K562 (cell line): Measurements from ENCODE around the gene MAB21L4. TPM values are rescaled to one million over a fixed set of nuclear protein-coding genes. Genes with fewer than 3 reads are reported as not detected.

Experiments used
- ATAC-seq: fragments of 200-7000 bp; cut with Tn5 transposase; 3 replicates; pipeline ENCODE4 v1.9.1; 2020; ENCODE audit warnings: moderate library complexity
- BruUV-seq: library from RNA; stranded (reverse); fragments of 400-500 nt; replicated peaks from 2 replicates; lab custom pipeline; 2021; lab: Mats Ljungman, UMichigan
- CTCF ChIA-PET: fragments of 300-600 bp; formaldehyde crosslinking; extraction: SDS; loops from one replicate; lab custom pipeline; 2021; ENCODE audit warnings: low intra/inter-chr PET ratio; lab: Yijun Ruan, JAX
- POLR2A ChIA-PET: fragments of 300-600, 350-650 bp; sonication (Branson Sonifier 250); formaldehyde crosslinking; extraction: SDS; loops from one replicate; lab custom pipeline; 2021; ENCODE audit warnings: antibody characterized with exemption, inconsistent platforms; lab: Yijun Ruan, JAX
- DNase-seq, 4 experiments: peaks; one replicate each; pipeline versions ENCODE4 v3.0.0 to v3.0.0-alpha.2; 2011 to 2018; ENCODE audit warnings: low spot score in 3 of 4, mixed read lengths in 3 of 4; ENCODE audit errors: extremely low read depth in 1 of 4
- FAIRE-seq: peaks from 2 replicates; lab custom pipeline; 2011; peaks lifted over from hg19 to GRCh38; lab: Jason Lieb, UNC
- H2AFZ ChIP-seq: 2 replicates; pipeline ENCODE4 v1.6.0; 2011; ENCODE audit warnings: low read depth, low read length, control low read depth, inconsistent platforms
- H3K27ac ChIP-seq: fragments of 200-600 bp; 3 replicates; pipeline ENCODE4 v1.8.0; 2011; ENCODE audit warnings: low read depth, mild to moderate bottlenecking, control low read depth, inconsistent platforms, low read length, moderate library complexity, mixed read lengths; ENCODE audit errors: extremely low read depth
- H3K27me3 ChIP-seq, 2 experiments: fragments of 300-600 bp in 1 of 2; 2 replicates in 1 of 2; 3 replicates in 1 of 2; pipeline versions ENCODE4 v1.6.0 to v1.8.0; 2011; ENCODE audit warnings: inconsistent platforms in 2 of 2, low read length in 2 of 2, mild to moderate bottlenecking in 1 of 2, mixed read lengths in 1 of 2, moderate library complexity in 1 of 2; ENCODE audit not compliant: control insufficient read depth in 2 of 2, insufficient read depth in 2 of 2
- H3K36me3 ChIP-seq: fragments of 300-600 bp; 3 replicates; pipeline ENCODE4 v1.8.0; 2011; ENCODE audit warnings: mild to moderate bottlenecking, low read length, inconsistent platforms; ENCODE audit not compliant: control insufficient read depth, insufficient read depth
- H3K4me1 ChIP-seq, 2 experiments: fragments of 200-600 bp in 1 of 2; replicated peaks in 1 of 2; 2 replicates in 1 of 2; 3 replicates in 1 of 2; pipeline versions ENCODE4 v1.5.1 to v1.8.0; 2011; ENCODE audit warnings: inconsistent platforms in 2 of 2, low read length in 2 of 2, mild to moderate bottlenecking in 1 of 2, mixed read lengths in 1 of 2, moderate library complexity in 1 of 2; ENCODE audit not compliant: control insufficient read depth in 2 of 2, insufficient read depth in 2 of 2
- H3K4me2 ChIP-seq: 2 replicates; pipeline ENCODE4 v1.6.1; 2011; ENCODE audit warnings: low read length, control low read depth, inconsistent platforms, mixed read lengths; ENCODE audit not compliant: insufficient read depth
- H3K4me3 ChIP-seq: fragments of 200-600 bp; sonication (generic), shearing (Covaris generic); 2 replicates; pipeline ENCODE4 v1.5.1; 2016; ENCODE audit warnings: control low read depth, inconsistent platforms
- H3K79me2 ChIP-seq: fragments of 200-600 bp; 3 replicates; pipeline ENCODE4 v1.8.0; 2011; ENCODE audit warnings: low read length, inconsistent platforms; ENCODE audit not compliant: control insufficient read depth, insufficient read depth
- H3K9ac ChIP-seq, 2 experiments: 2 replicates each; pipeline versions ENCODE4 v1.6.0 to v1.6.1; 2011; ENCODE audit warnings: low read depth in 2 of 2, low read length in 2 of 2, control low read depth in 1 of 2, inconsistent platforms in 1 of 2, mild to moderate bottlenecking in 1 of 2, mixed read lengths in 1 of 2; ENCODE audit not compliant: insufficient read depth in 1 of 2
- H3K9me1 ChIP-seq: one replicate; pipeline ENCODE4 v1.6.0; 2011; ENCODE audit warnings: inconsistent platforms, mild to moderate bottlenecking, low read length, moderate library complexity; ENCODE audit not compliant: control insufficient read depth, insufficient read depth
- H3K9me3 ChIP-seq: replicated peaks from 2 replicates; pipeline ENCODE4 v1.5.1; 2011; ENCODE audit warnings: low read depth, low read length, inconsistent platforms; ENCODE audit not compliant: control insufficient read depth, insufficient read depth
- H4K20me1 ChIP-seq: replicated peaks from 2 replicates; pipeline ENCODE4 v1.6.1; 2011; ENCODE audit warnings: low read length, inconsistent platforms, mixed read lengths; ENCODE audit not compliant: control insufficient read depth, insufficient read depth
- CHD2 ChIP-seq: IDR thresholded peaks from 2 replicates; pipeline ENCODE4 v1.6.1; 2011; ENCODE audit warnings: low read depth, low read length
- KLF6 ChIP-seq: fragments of 250-450 bp; sonication (Bioruptor Pico); IDR thresholded peaks from 2 replicates; pipeline ENCODE4 v1.4.0; 2020; ENCODE audit warnings: mild to moderate bottlenecking, moderate library complexity, borderline replicate concordance
- LEF1 ChIP-seq: fragments of 450-650 bp; IDR thresholded peaks from 2 replicates; pipeline ENCODE4 v1.6.1; 2016; ENCODE audit warnings: mild to moderate bottlenecking
- NCOA4 ChIP-seq: fragments of 450-650 bp; IDR thresholded peaks from 2 replicates; pipeline ENCODE4 v1.6.1; 2018; ENCODE audit warnings: mild to moderate bottlenecking; ENCODE audit not compliant: partially characterized antibody
- NEUROD1 ChIP-seq: fragments of 150-350 bp; IDR thresholded peaks from 2 replicates; pipeline ENCODE4 v1.6.1; 2014; ENCODE audit warnings: borderline replicate concordance, low read length, low read depth; ENCODE audit not compliant: partially characterized antibody
- SP2 ChIP-seq: IDR thresholded peaks from 2 replicates; pipeline ENCODE4 v1.6.1; 2011; ENCODE audit warnings: mild to moderate bottlenecking, low read depth, low read length, moderate library complexity; ENCODE audit not compliant: poor library complexity, severe bottlenecking; ENCODE audit errors: extremely low read depth
- TGIF2 ChIP-seq: sonication (generic); formaldehyde crosslinking; IDR thresholded peaks from 2 replicates; pipeline ENCODE4 v1.8.1; 2022; ENCODE audit warnings: mild to moderate bottlenecking, missing genetic modification reagents, moderate library complexity
- ZKSCAN3 ChIP-seq: fragments of 250-450 bp; sonication (Bioruptor Pico); IDR thresholded peaks from 2 replicates; pipeline ENCODE4 v1.4.0; 2020
- ZNF239 ChIP-seq: fragments of 250-450 bp; sonication (Bioruptor Pico); IDR thresholded peaks from 2 replicates; pipeline ENCODE4 v1.4.0; 2020; ENCODE audit warnings: mild to moderate bottlenecking
- WGBS: fragments of 100-300 bp; shearing (Covaris generic); methylation state at CpG from one replicate; pipeline ENCODE4 v1.1.6; 2016; ENCODE audit warnings: low coverage, mixed read lengths; ENCODE audit not compliant: insufficient coverage; ENCODE audit errors: missing lambda C conversion rate; 5-methylcytosine and 5-hydroxymethylcytosine counted together
- in situ Hi-C: fragments of 300-500 bp; cut with MboI; formaldehyde crosslinking; loops from 4 replicates; pipeline ENCODE4 v1.15.0; 2018; ENCODE audit warnings: inconsistent platforms, mixed read lengths
- intact Hi-C: fragments of 100-400 bp; cut with micrococcal nuclease; formaldehyde crosslinking; loops from 2 replicates; pipeline ENCODE4 v1.14.2; 2022
- polyA plus RNA-seq, 8 experiments: library from polyadenylated mRNA; depleted of rRNA in 4 of 8; stranded (reverse) in 5 of 8; unstranded in 3 of 8; fragments of >200 nt; fragmentation: Nextera tagmentation in 2 of 8; fragmentation: Illumina TruSeq in 1 of 8; extraction: Ambion mirVana in 2 of 8; extraction: Trizol in 1 of 8; gene quantifications; 2 replicates each; pipeline versions ENCODE4 v1.2.1 to v1.2.3, GENCODE V29; 2011 to 2014; ENCODE audit warnings: inconsistent platforms in 1 of 8, missing spikeins in 1 of 8
- total RNA-seq, 7 experiments: library from RNA; depleted of rRNA in 6 of 7; stranded (reverse); fragments of >200 nt in 6 of 7; fragmentation: Illumina TruSeq in 2 of 7; extraction: Trizol in 2 of 7; gene quantifications; 2 replicates each; pipeline versions ENCODE4 v1.2.1 to v1.2.3, GENCODE V29; 2011 to 2021; ENCODE audit warnings: low replicate concordance in 1 of 7
- TF ChIP-seq, protein P1 (sequence below), 2 experiments: fragments of 450-650 bp; conservative IDR thresholded peaks; 2 replicates each; pipeline ENCODE4 v1.6.1; 2017; ENCODE audit warnings: mild to moderate bottlenecking in 2 of 2, moderate library complexity in 2 of 2
- TF ChIP-seq, protein P2 (sequence below): sonication (generic); formaldehyde crosslinking; IDR thresholded peaks from 2 replicates; pipeline ENCODE4 v1.8.1; 2022; ENCODE audit warnings: missing genetic modification reagents
- TF ChIP-seq, protein P3 (sequence below): fragments of 250-450 bp; sonication (Bioruptor Pico); IDR thresholded peaks from 2 replicates; pipeline ENCODE4 v1.5.0; 2021
- TF ChIP-seq, protein P4 (sequence below), 2 experiments: fragments of 450-650 bp; IDR thresholded peaks; 2 replicates each; pipeline ENCODE4 v1.6.1; 2018; ENCODE audit warnings: mild to moderate bottlenecking in 2 of 2, low read depth in 1 of 2; ENCODE audit not compliant: partially characterized antibody in 2 of 2
- TF ChIP-seq, protein P5 (sequence below), 2 experiments: fragments of 450-650 bp in 1 of 2; sonication (generic) in 1 of 2; formaldehyde crosslinking in 1 of 2; IDR thresholded peaks in 1 of 2; conservative IDR thresholded peaks in 1 of 2; 2 replicates each; pipeline versions ENCODE4 v1.6.1 to v1.8.1; 2016 to 2023; ENCODE audit warnings: mild to moderate bottlenecking in 2 of 2, moderate library complexity in 2 of 2, inconsistent platforms in 1 of 2, missing genetic modification reagents in 1 of 2

Gene MAB21L4
- total and polyA plus RNA-seq, 9 of the 15 experiments (the other 6 are each of a cell fraction or from before 2014, with no cell fraction given) = 0.03 TPM; not detected in 8

DNA sequence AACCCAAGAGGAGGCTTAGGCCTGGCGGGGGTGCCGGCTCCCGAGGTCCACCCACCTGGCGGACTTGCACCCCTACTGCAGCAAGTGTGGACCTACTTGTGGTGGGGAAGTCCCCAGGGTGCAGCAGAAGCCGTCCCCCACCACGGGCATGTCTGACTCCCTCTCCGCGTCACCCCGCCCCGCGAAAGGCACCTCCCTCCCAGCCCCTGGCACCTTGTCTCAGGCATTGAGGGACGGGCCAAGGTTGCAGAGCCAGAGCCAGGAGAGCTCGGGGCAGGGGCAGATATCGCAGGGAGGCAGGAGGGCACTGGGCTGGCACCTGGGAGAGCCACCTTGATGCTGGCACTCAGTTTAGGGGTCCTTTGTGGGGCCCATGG is 29.2 kb upstream of the MAB21L4 start:
- Histone ChIP-seq H3K9ac (no peak overlapping the region), H3K9me3 (no peaks in the 10 kb centered on the region), H3K36me3 (no peaks in the 10 kb centered on the region), H4K20me1 (no peaks in the 10 kb centered on the region), H3K4me1 (peaks cover 0 to 11% of the 10 kb centered on the region in 2 experiments; a peak in 2 of 5 replicates), H2AFZ (no peak overlapping the region), H3K9me1 (no peaks in the 10 kb centered on the region), H3K79me2 (no peaks in the 10 kb centered on the region), H3K4me3 (no peak overlapping the region), H3K27me3 (peaks cover 0 to 31% of the 10 kb centered on the region in 2 experiments; a peak in 3 of 5 replicates), H3K4me2 (no peak overlapping the region), H3K27ac (no peak overlapping the region)
- WGBS = 5% methylated on average over 7 of the region's 14 CpGs
- CTCF ChIA-PET = no interaction called here
- FAIRE-seq (no peak), ATAC-seq (no peak), DNase-seq (no peak)
- POLR2A ChIA-PET = no interaction called here
- intact Hi-C loops = no loop called here
- in situ Hi-C loops = no loop called here
- no TSS peak for BruUV-seq
- no peak for TF ChIP-seq ZKSCAN3 (CRISPR knock-in tag)
- TF ChIP-seq NCOA4 = no peak
- TF ChIP-seq LEF1 = no peak
- no peak for TF ChIP-seq TGIF2 (CRISPR knock-in tag)
- TF ChIP-seq, protein P1, sequence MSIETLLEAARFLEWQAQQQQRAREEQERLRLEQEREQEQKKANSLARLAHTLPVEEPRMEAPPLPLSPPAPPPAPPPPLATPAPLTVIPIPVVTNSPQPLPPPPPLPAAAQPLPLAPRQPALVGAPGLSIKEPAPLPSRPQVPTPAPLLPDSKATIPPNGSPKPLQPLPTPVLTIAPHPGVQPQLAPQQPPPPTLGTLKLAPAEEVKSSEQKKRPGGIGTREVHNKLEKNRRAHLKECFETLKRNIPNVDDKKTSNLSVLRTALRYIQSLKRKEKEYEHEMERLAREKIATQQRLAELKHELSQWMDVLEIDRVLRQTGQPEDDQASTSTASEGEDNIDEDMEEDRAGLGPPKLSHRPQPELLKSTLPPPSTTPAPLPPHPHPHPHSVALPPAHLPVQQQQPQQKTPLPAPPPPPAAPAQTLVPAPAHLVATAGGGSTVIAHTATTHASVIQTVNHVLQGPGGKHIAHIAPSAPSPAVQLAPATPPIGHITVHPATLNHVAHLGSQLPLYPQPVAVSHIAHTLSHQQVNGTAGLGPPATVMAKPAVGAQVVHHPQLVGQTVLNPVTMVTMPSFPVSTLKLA (conservative IDR thresholded peaks at IDR 0.05) = no peak
- TF ChIP-seq, protein P2, sequence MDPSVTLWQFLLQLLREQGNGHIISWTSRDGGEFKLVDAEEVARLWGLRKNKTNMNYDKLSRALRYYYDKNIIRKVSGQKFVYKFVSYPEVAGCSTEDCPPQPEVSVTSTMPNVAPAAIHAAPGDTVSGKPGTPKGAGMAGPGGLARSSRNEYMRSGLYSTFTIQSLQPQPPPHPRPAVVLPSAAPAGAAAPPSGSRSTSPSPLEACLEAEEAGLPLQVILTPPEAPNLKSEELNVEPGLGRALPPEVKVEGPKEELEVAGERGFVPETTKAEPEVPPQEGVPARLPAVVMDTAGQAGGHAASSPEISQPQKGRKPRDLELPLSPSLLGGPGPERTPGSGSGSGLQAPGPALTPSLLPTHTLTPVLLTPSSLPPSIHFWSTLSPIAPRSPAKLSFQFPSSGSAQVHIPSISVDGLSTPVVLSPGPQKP (CRISPR knock-in tag) = no peak
- TF ChIP-seq ZNF239 (CRISPR knock-in tag) = no peak
- TF ChIP-seq KLF6 (CRISPR knock-in tag) = no peak
- TF ChIP-seq SP2 = no peak
- TF ChIP-seq, protein P3, sequence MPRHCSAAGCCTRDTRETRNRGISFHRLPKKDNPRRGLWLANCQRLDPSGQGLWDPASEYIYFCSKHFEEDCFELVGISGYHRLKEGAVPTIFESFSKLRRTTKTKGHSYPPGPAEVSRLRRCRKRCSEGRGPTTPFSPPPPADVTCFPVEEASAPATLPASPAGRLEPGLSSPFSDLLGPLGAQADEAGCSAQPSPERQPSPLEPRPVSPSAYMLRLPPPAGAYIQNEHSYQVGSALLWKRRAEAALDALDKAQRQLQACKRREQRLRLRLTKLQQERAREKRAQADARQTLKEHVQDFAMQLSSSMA (CRISPR knock-in tag) = no peak
- no peak for TF ChIP-seq NEUROD1
- TF ChIP-seq, protein P4, sequence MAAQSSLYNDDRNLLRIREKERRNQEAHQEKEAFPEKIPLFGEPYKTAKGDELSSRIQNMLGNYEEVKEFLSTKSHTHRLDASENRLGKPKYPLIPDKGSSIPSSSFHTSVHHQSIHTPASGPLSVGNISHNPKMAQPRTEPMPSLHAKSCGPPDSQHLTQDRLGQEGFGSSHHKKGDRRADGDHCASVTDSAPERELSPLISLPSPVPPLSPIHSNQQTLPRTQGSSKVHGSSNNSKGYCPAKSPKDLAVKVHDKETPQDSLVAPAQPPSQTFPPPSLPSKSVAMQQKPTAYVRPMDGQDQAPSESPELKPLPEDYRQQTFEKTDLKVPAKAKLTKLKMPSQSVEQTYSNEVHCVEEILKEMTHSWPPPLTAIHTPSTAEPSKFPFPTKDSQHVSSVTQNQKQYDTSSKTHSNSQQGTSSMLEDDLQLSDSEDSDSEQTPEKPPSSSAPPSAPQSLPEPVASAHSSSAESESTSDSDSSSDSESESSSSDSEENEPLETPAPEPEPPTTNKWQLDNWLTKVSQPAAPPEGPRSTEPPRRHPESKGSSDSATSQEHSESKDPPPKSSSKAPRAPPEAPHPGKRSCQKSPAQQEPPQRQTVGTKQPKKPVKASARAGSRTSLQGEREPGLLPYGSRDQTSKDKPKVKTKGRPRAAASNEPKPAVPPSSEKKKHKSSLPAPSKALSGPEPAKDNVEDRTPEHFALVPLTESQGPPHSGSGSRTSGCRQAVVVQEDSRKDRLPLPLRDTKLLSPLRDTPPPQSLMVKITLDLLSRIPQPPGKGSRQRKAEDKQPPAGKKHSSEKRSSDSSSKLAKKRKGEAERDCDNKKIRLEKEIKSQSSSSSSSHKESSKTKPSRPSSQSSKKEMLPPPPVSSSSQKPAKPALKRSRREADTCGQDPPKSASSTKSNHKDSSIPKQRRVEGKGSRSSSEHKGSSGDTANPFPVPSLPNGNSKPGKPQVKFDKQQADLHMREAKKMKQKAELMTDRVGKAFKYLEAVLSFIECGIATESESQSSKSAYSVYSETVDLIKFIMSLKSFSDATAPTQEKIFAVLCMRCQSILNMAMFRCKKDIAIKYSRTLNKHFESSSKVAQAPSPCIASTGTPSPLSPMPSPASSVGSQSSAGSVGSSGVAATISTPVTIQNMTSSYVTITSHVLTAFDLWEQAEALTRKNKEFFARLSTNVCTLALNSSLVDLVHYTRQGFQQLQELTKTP (IDR thresholded peaks at IDR 0.05; ENCODE audit: low read depth in 1 of 2, partially characterized antibody in 2 of 2) = no peak
- TF ChIP-seq, protein P5, sequence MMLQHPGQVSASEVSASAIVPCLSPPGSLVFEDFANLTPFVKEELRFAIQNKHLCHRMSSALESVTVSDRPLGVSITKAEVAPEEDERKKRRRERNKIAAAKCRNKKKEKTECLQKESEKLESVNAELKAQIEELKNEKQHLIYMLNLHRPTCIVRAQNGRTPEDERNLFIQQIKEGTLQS (IDR thresholded peaks at IDR 0.05) = no peak
- TF ChIP-seq, protein P5 (CRISPR knock-in tag; conservative IDR thresholded peaks at IDR 0.05) = no peak
- TF ChIP-seq CHD2 = no peak
